Brain microvascular endothelial cell (primary cell): ENCODE results near the gene BICRAL.
A peak's percentile ranks its signal among the peaks of the same experiment; 100 is the strongest.

ENCODE experiments used
- DNase-seq: peaks from one replicate; pipeline ENCODE4 v3.0.0-alpha.2; 2020
- H3K27ac ChIP-seq: fragments of 250-450 bp; sonication (Bioruptor Pico); 2 replicates; pipeline ENCODE4 v1.5.1; 2020; ENCODE audit warnings: mild to moderate bottlenecking, moderate library complexity
- H3K27me3 ChIP-seq: fragments of 250-450 bp; sonication (Bioruptor Pico); replicated peaks from 2 replicates; pipeline ENCODE4 v1.5.1; 2020; ENCODE audit warnings: mild to moderate bottlenecking
- H3K36me3 ChIP-seq: fragments of 250-450 bp; sonication (Bioruptor Pico); replicated peaks from 2 replicates; pipeline ENCODE4 v1.5.1; 2020; ENCODE audit warnings: mild to moderate bottlenecking
- H3K4me3 ChIP-seq: 2 replicates; pipeline ENCODE4 v1.5.1; 2011; ENCODE audit warnings: low read depth, mild to moderate bottlenecking, control low read depth, low read length, moderate library complexity
- CTCF ChIP-seq: IDR thresholded peaks from 2 replicates; pipeline ENCODE4 v1.5.1; 2011; ENCODE audit warnings: low read depth, mild to moderate bottlenecking, moderate library complexity, low read length, control low read depth, inconsistent platforms; ENCODE audit errors: missing control alignments
- in situ Hi-C: cut with HindIII; loops from 2 replicates; pipeline ENCODE4 v1.10.0; 2017; ENCODE audit warnings: low sequenced_read_pairs, low pct_ligation_motif_present

Gene BICRAL

GRCh38 chr6:42818878-42819277 is 37.0 kb downstream of the BICRAL start:
- TF ChIP-seq CTCF: no peak
- H3K27ac ChIP-seq: no peak overlapping the region
- in situ Hi-C loops: no loop called here
- DNase-seq: no peak
- H3K27me3 ChIP-seq: no peaks in the 10 kb centered on the region
- H3K4me3 ChIP-seq: no peak overlapping the region
- H3K36me3 ChIP-seq: no peaks in the 10 kb centered on the region

GRCh38 chr6:42819803-42820511 is 38.1 kb downstream of the BICRAL start:
- DNase-seq: no peak
- no peak overlapping the region for H3K4me3 ChIP-seq
- in situ Hi-C loops: no loop called here
- H3K27me3 ChIP-seq: no peaks in the 10 kb centered on the region
- H3K27ac ChIP-seq: no peak overlapping the region
- TF ChIP-seq CTCF: peak; percentile 40
- no peaks in the 10 kb centered on the region for H3K36me3 ChIP-seq

DNA sequence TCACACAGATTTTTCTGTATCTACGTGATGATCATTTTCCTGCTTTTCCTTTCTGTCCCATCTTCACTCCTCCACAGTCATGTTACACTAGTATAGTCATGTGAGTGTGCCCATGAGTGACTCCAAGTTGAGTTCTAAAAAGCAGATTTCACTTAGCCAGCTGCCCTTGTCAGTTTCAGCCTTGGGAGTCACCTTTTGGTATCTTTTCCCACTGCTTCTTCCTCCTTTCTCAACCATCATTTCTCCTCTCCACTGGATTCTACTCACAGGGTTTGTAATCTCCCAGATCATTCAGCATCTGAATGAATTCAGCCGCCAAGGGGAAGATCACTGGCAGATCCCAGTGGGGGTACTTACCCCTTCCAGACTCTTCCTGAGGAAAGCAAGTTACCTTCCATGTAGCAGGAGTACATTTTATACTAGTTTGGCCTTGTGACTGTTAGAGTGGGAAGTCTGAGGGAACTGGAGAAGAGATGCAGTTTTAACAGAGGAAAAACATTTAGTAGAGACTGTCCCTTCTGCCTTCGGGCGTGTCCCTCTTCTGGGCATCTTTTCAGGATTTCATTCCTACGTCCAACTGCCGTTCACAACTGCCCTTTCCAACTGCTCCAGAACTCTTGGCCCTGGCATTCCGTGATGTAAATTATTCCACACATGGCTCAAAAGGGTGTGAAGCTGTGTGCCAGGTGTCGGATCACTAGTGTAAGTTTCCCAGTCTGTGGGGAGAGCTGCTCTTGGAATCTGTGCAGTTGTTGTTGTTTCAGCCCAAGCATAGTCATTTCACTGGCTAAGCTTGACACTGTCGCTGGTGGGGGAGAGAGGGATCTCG is 38.9 kb downstream of the BICRAL start:
- Histone ChIP-seq H3K36me3 (no peaks in the 10 kb centered on the region), H3K27me3 (no peaks in the 10 kb centered on the region), H3K4me3 (no peak overlapping the region), H3K27ac (no peak overlapping the region)
- in situ Hi-C loops: no loop called here
- no peak for TF ChIP-seq CTCF
- no peak for DNase-seq

DNA sequence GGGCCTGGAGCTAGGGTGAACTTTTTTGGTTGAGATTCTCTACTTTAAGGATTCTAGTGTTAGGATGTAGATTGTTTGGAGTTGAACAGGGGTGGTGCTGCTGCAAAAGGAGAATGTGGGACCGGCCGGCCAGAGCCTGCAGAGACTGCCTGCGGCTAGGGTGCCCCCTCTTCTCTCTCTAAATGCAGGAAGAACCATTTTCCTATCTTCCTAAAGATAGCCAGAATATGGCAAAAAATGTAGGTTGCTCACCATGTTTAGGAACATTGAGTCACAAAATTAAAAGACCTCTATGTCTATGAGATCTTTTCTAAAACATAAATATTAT is 39.5 kb downstream of the BICRAL start:
- H3K4me3 ChIP-seq: no peak overlapping the region
- H3K36me3 ChIP-seq: no peaks in the 10 kb centered on the region
- no peak for DNase-seq
- no peaks in the 10 kb centered on the region for H3K27me3 ChIP-seq
- no peak overlapping the region for H3K27ac ChIP-seq
- TF ChIP-seq CTCF: no peak
- in situ Hi-C loops: no loop called here

GRCh38 chr6:42821846-42822245 is 40.0 kb downstream of the BICRAL start:
- no peaks in the 10 kb centered on the region for H3K27me3 ChIP-seq
- no peaks in the 10 kb centered on the region for H3K36me3 ChIP-seq
- no peak for DNase-seq
- in situ Hi-C loops: no loop called here
- no peak overlapping the region for H3K4me3 ChIP-seq
- no peak overlapping the region for H3K27ac ChIP-seq
- no peak for TF ChIP-seq CTCF
